ENCODE results near the gene CAPS.
A peak's percentile ranks its signal among the peaks of the same experiment; 100 is the strongest.
"Not testable (repeated sequence)": the region's sequence is repeated elsewhere in the genome, so short reads cannot be mapped to it uniquely, and the experiment has no call there.

Gene CAPS

GRCh38 chr19:5913739-5914357 lies at the start of gene CAPS:
TSS of gene CAPS (plus strand) at chr19:5914254. CDS start at chr19:5914407, 153 bp downstream.
- no peak for DNase-seq

GRCh38 chr19:5864725-5865486 lies 49.1 kb upstream of the CAPS start:
- DNase-seq, result no peak

- no peak for DNase-seq
These were observed 48.3 kb upstream of the CAPS start for GRCh38 chr19:5865772-5866171.

- no peak for DNase-seq
These were observed 46.6 kb upstream of the CAPS start for GRCh38 chr19:5867201-5868136.

GRCh38 chr19:5870986-5871394 lies 43.1 kb upstream of the CAPS start:
- DNase-seq, result no peak

GRCh38 chr19:5873617-5874199 lies 40.3 kb upstream of the CAPS start:
- no peak for DNase-seq

GRCh38 chr19:5874496-5874895 lies 39.6 kb upstream of the CAPS start:
- DNase-seq, result not testable (repeated sequence)

- DNase-seq, result no peak
These were observed 36.6 kb upstream of the CAPS start for GRCh38 chr19:5877427-5877826.

GRCh38 chr19:5877882-5878281 lies 36.2 kb upstream of the CAPS start:
- DNase-seq, result no peak

- no peak for DNase-seq
These were observed 33.9 kb upstream of the CAPS start for GRCh38 chr19:5880196-5880595.

GRCh38 chr19:5880604-5881078 lies 33.4 kb upstream of the CAPS start:
- DNase-seq, result no peak

- no peak for DNase-seq
These were observed 32.3 kb upstream of the CAPS start for GRCh38 chr19:5881543-5882299.

GRCh38 chr19:5882421-5882968 lies 31.6 kb upstream of the CAPS start:
- DNase-seq, result no peak

GRCh38 chr19:5883157-5883873 lies 30.7 kb upstream of the CAPS start:
- DNase-seq, result not testable (repeated sequence)

- not testable (repeated sequence) for DNase-seq
These were observed 29.8 kb upstream of the CAPS start for GRCh38 chr19:5884065-5884811.

- DNase-seq, result no peak
These were observed 24.6 kb upstream of the CAPS start for GRCh38 chr19:5889288-5889971.

- DNase-seq, result no peak
These were observed 24.0 kb upstream of the CAPS start for GRCh38 chr19:5890099-5890498.

GRCh38 chr19:5891572-5891937 lies 22.5 kb upstream of the CAPS start:
- DNase-seq, result peak in 1 of 2 experiments; percentile 36

- peak; percentile 53 to 57 for DNase-seq
These were observed 21.9 kb upstream of the CAPS start for GRCh38 chr19:5891938-5892771.

All from activated T-cell treated with anti-CD3 and anti-CD28 coated beads, Interleukin-2, amount 50 U/mL, for 48 hours (primary cell).